B cell (primary cell): ENCODE measurements around the gene ATP2A1. TPM values are rescaled to one million over a fixed set of nuclear protein-coding genes. Genes with fewer than 3 reads are reported as not detected.
A peak's percentile ranks its signal among the peaks of the same experiment; 100 is the strongest.

ENCODE experiments used
- ATAC-seq: fragments of 200-7000 bp; cut with Tn5 transposase; one replicate; pipeline ENCODE4 v1.10.0; 2021; ENCODE audit warnings: low read depth, mild to moderate bottlenecking, moderate number of reproducible peaks, moderate library complexity
- CTCF ChIA-PET: fragments of 350-600 bp; sonication (Branson Sonifier 250); formaldehyde crosslinking; loops from one replicate; lab custom pipeline; 2021; ENCODE audit warnings: antibody characterized with exemption, inconsistent platforms; lab: Charles Lee
- POLR2A ChIA-PET: fragments of 350-600 bp; sonication (Branson Sonifier 250); formaldehyde crosslinking; loops from one replicate; lab custom pipeline; 2021; ENCODE audit warnings: antibody characterized with exemption; lab: Charles Lee
- DNase-seq: peaks from one replicate; pipeline ENCODE4 v3.0.0; 2013
- H2AFZ ChIP-seq: 2 replicates; pipeline ENCODE4 v1.6.1; 2012; ENCODE audit warnings: mild to moderate bottlenecking, low read depth, low read length; ENCODE audit not compliant: insufficient read depth, poor library complexity, severe bottlenecking
- H3K27ac ChIP-seq, 2 donors: 1 replicate in 1 of 2; 2 replicates in 1 of 2; pipeline ENCODE4 v1.5.1; 2012 to 2013; ENCODE audit warnings: low read length in 2 of 2, mild to moderate bottlenecking in 2 of 2, moderate library complexity in 1 of 2
- H3K27me3 ChIP-seq, 4 experiments: fragments of 200-600 bp in 1 of 4; sonication (generic) in 1 of 4; replicated peaks in 1 of 4; 1 replicate in 2 of 4; 2 replicates in 2 of 4; pipeline versions ENCODE4 v1.6.1 to v1.7.0; 2013 to 2016; ENCODE audit warnings: low read length in 3 of 4, mild to moderate bottlenecking in 2 of 4, mixed read lengths in 1 of 4, moderate library complexity in 1 of 4; ENCODE audit not compliant: insufficient read depth in 4 of 4, control insufficient read depth in 3 of 4; ENCODE audit errors: control extremely low read depth in 1 of 4
- H3K36me3 ChIP-seq, 2 experiments: replicated peaks in 1 of 2; 1 replicate in 1 of 2; 2 replicates in 1 of 2; pipeline versions ENCODE4 v1.6.1 to v1.7.1; 2013; ENCODE audit warnings: low read length in 1 of 2; ENCODE audit not compliant: insufficient read depth in 2 of 2, control insufficient read depth in 1 of 2; ENCODE audit errors: control extremely low read depth in 1 of 2, extremely low read depth in 1 of 2
- H3K4me1 ChIP-seq, 2 donors: fragments of 200-600 bp in 1 of 2; sonication (generic) in 1 of 2; 1 replicate in 1 of 2; 2 replicates in 1 of 2; pipeline versions ENCODE4 v1.5.1 to v1.6.1; 2013 to 2017; ENCODE audit warnings: low read length in 2 of 2; ENCODE audit not compliant: control insufficient read depth in 2 of 2, insufficient read depth in 2 of 2
- H3K4me2 ChIP-seq: replicated peaks from 2 replicates; pipeline ENCODE3; 2012; ENCODE audit warnings: mild to moderate bottlenecking, low read depth, low read length; ENCODE audit not compliant: poor library complexity, severe bottlenecking
- H3K4me3 ChIP-seq, 5 experiments: fragments of 200-600 bp in 1 of 5; sonication (generic) in 1 of 5; 1 replicate in 3 of 5; 2 replicates in 2 of 5; pipeline versions ENCODE4 v1.5.1 to v1.7.0; 2011 to 2016; ENCODE audit warnings: low read length in 4 of 5, mild to moderate bottlenecking in 4 of 5, low read depth in 2 of 5, control low read depth in 1 of 5, moderate library complexity in 1 of 5; ENCODE audit not compliant: insufficient read depth in 1 of 5; ENCODE audit errors: control extremely low read depth in 1 of 5, extremely low read depth in 1 of 5
- H3K79me2 ChIP-seq: fragments of 200-600 bp; sonication (generic); one replicate; pipeline ENCODE4 v1.6.0; 2016; ENCODE audit warnings: low read length; ENCODE audit not compliant: control insufficient read depth, insufficient read depth
- H3K9ac ChIP-seq: fragments of 200-600 bp; sonication (generic); 2 replicates; pipeline ENCODE4 v1.6.1; 2017; ENCODE audit warnings: mild to moderate bottlenecking, low read length, moderate library complexity
- H3K9me3 ChIP-seq, 3 donors: one replicate each; pipeline versions ENCODE4 v1.6.1 to v1.7.1; 2013; ENCODE audit warnings: low read length in 2 of 3; ENCODE audit not compliant: control insufficient read depth in 2 of 3, insufficient read depth in 1 of 3; ENCODE audit errors: control extremely low read depth in 1 of 3
- H4K20me1 ChIP-seq: 2 replicates; pipeline ENCODE4 v1.6.0; 2012; ENCODE audit warnings: mild to moderate bottlenecking, low read length; ENCODE audit not compliant: insufficient read depth, control insufficient read depth, poor library complexity, severe bottlenecking
- H3K27ac Mint-ChIP-seq: one replicate; pipeline ENCODE4 v1.8.0; 2021; ENCODE audit warnings: mixed read lengths
- H3K27me3 Mint-ChIP-seq: one replicate; pipeline ENCODE4 v1.8.0; 2021; ENCODE audit warnings: mixed read lengths
- H3K4me1 Mint-ChIP-seq: one replicate; pipeline ENCODE4 v1.8.0; 2021; ENCODE audit warnings: mixed read lengths
- H3K4me3 Mint-ChIP-seq: one replicate; pipeline ENCODE4 v1.8.0; 2021; ENCODE audit warnings: mixed read lengths
- H3K9me3 Mint-ChIP-seq: one replicate; pipeline ENCODE4 v1.8.0; 2022; ENCODE audit warnings: mixed read lengths; ENCODE audit not compliant: insufficient read depth
- CTCF ChIP-seq: fragments of 200-600 bp; IDR thresholded peaks from one replicate; pipeline ENCODE4 v1.8.0; 2022; ENCODE audit warnings: antibody characterized with exemption, mild to moderate bottlenecking
- EZH2 ChIP-seq: IDR thresholded peaks from 2 replicates; pipeline ENCODE4 v1.6.1; 2012; ENCODE audit warnings: borderline replicate concordance, low read depth, mild to moderate bottlenecking, moderate library complexity, low read length; ENCODE audit not compliant: insufficient read depth, poor library complexity, severe bottlenecking
- WGBS: methylation state at CpG from one replicate; pipeline ENCODE4 v1.1.5; 2013; ENCODE audit warnings: missing lambda C conversion rate; ENCODE audit not compliant: insufficient coverage; 5-methylcytosine and 5-hydroxymethylcytosine counted together
- intact Hi-C: fragments of 100-400 bp; cut with micrococcal nuclease; formaldehyde crosslinking; loops from one replicate; pipeline ENCODE4 v1.10.0; 2022
- polyA plus RNA-seq: library from polyadenylated mRNA; depleted of rRNA; stranded (reverse); fragments of >200 nt; gene quantifications from 2 replicates; pipeline ENCODE4 v1.2.3, GENCODE V29; 2012
- total RNA-seq, 2 donors: library from RNA; stranded (reverse); fragments of 120-200 nt in 1 of 2; gene quantifications; 1 replicate in 1 of 2; 2 replicates in 1 of 2; pipeline versions ENCODE4 v1.2.3 to v1.2.4, GENCODE V29; 2013 to 2022

The ATP2A1 gene
- total and polyA plus RNA-seq, 2 donors (not counting 1 experiment from before 2014, with no cell fraction given), result 0.31 to 0.84 TPM

DNA sequence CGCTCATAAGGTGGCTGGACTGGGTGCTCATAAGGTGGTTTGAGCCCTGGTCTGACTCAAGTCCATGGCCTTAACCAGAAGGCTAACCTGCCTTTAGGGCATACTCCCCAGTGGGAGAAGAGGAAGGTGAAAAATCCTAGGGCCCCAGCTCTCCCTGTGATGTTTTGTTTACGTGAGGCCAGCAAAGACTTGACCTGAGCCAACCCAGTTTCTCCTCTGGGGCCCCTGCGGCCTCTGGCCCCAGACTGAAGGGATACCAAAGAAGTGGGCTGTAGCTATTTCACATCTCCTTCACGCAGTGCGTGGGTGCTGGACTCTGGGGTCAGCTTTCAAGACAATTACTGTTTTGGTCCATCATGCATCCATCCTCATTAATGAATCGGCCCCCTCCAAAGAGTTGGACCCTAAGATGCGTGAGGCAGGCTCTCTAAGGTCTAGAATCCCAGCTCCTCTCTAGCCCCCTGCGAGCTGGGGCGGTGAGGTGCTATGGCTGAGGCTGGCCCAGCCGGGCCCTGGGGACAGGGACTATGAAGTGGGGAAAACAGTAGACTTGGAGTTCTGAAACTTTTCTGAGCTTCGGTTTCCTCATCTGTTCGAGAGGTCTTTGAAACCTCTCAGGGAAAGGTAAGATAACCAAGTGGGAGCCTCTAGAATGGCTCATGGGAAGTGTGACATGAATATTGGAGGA lies 13.1 kb upstream of the ATP2A1 start:
- H2AFZ ChIP-seq, result no peak overlapping the region
- peaks cover 28% of the 10 kb centered on the region for H3K4me1 Mint-ChIP-seq
- no peak for TF ChIP-seq CTCF
- TF ChIP-seq EZH2, result no peak
- no peak overlapping the region for H3K4me3 ChIP-seq
- peaks cover 5 to 25% of the 10 kb centered on the region in 2 donors for H3K4me1 ChIP-seq
- no peak overlapping the region for H3K9ac ChIP-seq
- peak overlapping the region; percentile 100 for H3K4me3 Mint-ChIP-seq
- H4K20me1 ChIP-seq, result peaks cover 28% of the 10 kb centered on the region
- intact Hi-C loops, result no loop called here
- no peaks in the 10 kb centered on the region for H3K27me3 Mint-ChIP-seq
- H3K27ac Mint-ChIP-seq, result no peak overlapping the region
- H3K27ac ChIP-seq, result peak overlapping the region in 1 of 2 donors; percentile 82
- POLR2A ChIA-PET, result interaction anchor here (1.1 to 5.1 kb wide), 5 partner anchors 12 to 85 kb away, joined by 3 to 56 read pairs (median 14); partner anchors contain the start of genes NFATC2IP, RABEP2 and TUFM
- ATAC-seq, result no peak
- H3K27me3 ChIP-seq, result no peaks in the 10 kb centered on the region
- H3K9me3 ChIP-seq, result no peaks in the 10 kb centered on the region
- peak overlapping the region; percentile 81 for H3K4me2 ChIP-seq
- H3K36me3 ChIP-seq, result peaks cover 2 to 24% of the 10 kb centered on the region in 2 experiments
- CTCF ChIA-PET, result interaction anchor here (1.0 to 5.1 kb wide), 4 partner anchors 9 to 81 kb away, joined by 3 to 70 read pairs (median 28); partner anchors contain the start of gene TUFM
- peaks cover 4% of the 10 kb centered on the region for H3K79me2 ChIP-seq
- H3K9me3 Mint-ChIP-seq, result no peaks in the 10 kb centered on the region
- WGBS, result 97% methylated on average over 12 of the region's 12 CpGs
- no peak for DNase-seq
